GM12878 (cell line): ENCODE results near the gene PTPN21.

Experiments
- SRF ChIP-seq, 2 experiments: IDR thresholded peaks; 2 replicates each; pipeline ENCODE4 v1.6.1; 2011; ENCODE audit warnings: low read depth in 2 of 2, low read length in 2 of 2, mild to moderate bottlenecking in 1 of 2, moderate library complexity in 1 of 2
- YY1 ChIP-seq: IDR thresholded peaks from 2 replicates; pipeline ENCODE4 v1.6.1; 2011; ENCODE audit warnings: low read depth, mild to moderate bottlenecking, low read length

- TF ChIP-seq SRF (IDR thresholded peaks at IDR 0.05; ENCODE audit: low read depth in 2 of 2, low read length in 2 of 2): no peak
- no peak for TF ChIP-seq YY1
These were observed 52.1 kb downstream of the PTPN21 start for GRCh38 chr14:88502740-88503139.
